HepG2 (cell line): Measurements from ENCODE around the gene GPHN. TPM values are rescaled to one million over a fixed set of nuclear protein-coding genes. Genes with fewer than 3 reads are reported as not detected.

ENCODE experiments used
- ATAC-seq: fragments of 200-7000 bp; cut with Tn5 transposase; 3 replicates; pipeline ENCODE4 v1.9.1; 2020; ENCODE audit warnings: mild to moderate bottlenecking, moderate library complexity
- BruUV-seq: library from RNA; stranded (reverse); fragments of 400-500 nt; replicated peaks from 2 replicates; lab custom pipeline; 2021; lab: Mats Ljungman, UMichigan
- CTCF ChIA-PET: fragments of 300-600 bp; formaldehyde crosslinking; extraction: SDS; loops from one replicate; lab custom pipeline; 2021; ENCODE audit warnings: low total read pairs, inconsistent platforms, low intra/inter-chr PET ratio; lab: Yijun Ruan, JAX
- POLR2A ChIA-PET: fragments of 350-600 bp; sonication (Branson Sonifier 250); formaldehyde crosslinking; loops from one replicate; lab custom pipeline; 2020; ENCODE audit warnings: antibody characterized with exemption, inconsistent platforms; lab: Yijun Ruan, JAX
- DNase-seq: peaks from one replicate; pipeline ENCODE4 v3.0.0-alpha.2; 2015; ENCODE audit warnings: low spot score
- FAIRE-seq: peaks from 3 replicates; lab custom pipeline; 2011; peaks lifted over from hg19 to GRCh38; lab: Jason Lieb, UNC
- H2AFZ ChIP-seq: one replicate; pipeline ENCODE4 v1.6.1; 2011; ENCODE audit warnings: low read length, inconsistent platforms
- H3K27ac ChIP-seq: fragments of 300-600 bp; 3 replicates; pipeline ENCODE4 v1.8.0; 2011; ENCODE audit warnings: mixed run types, mild to moderate bottlenecking, mixed read lengths, low read length, inconsistent platforms; ENCODE audit not compliant: insufficient read depth; ENCODE audit errors: extremely low read length
- H3K27me3 ChIP-seq, 2 experiments: fragments of 200-600 bp in 1 of 2; 2 replicates in 1 of 2; 3 replicates in 1 of 2; pipeline versions ENCODE4 v1.6.0 to v1.8.0; 2011; ENCODE audit warnings: low read length in 2 of 2, mild to moderate bottlenecking in 2 of 2, moderate library complexity in 2 of 2, inconsistent platforms in 1 of 2; ENCODE audit not compliant: insufficient read depth in 2 of 2, control insufficient read depth in 1 of 2
- H3K36me3 ChIP-seq, 2 experiments: fragments of 200-600 bp in 1 of 2; replicated peaks in 1 of 2; 2 replicates in 1 of 2; 3 replicates in 1 of 2; pipeline versions ENCODE4 v1.5.1 to v1.8.0; 2011; ENCODE audit warnings: low read length in 2 of 2, inconsistent platforms in 1 of 2; ENCODE audit not compliant: insufficient read depth in 2 of 2, control insufficient read depth in 1 of 2
- H3K4me1 ChIP-seq: 2 replicates; pipeline ENCODE4 v1.5.1; 2012; ENCODE audit warnings: low read length, inconsistent platforms; ENCODE audit not compliant: insufficient read depth
- H3K4me2 ChIP-seq: 2 replicates; pipeline ENCODE4 v1.6.0; 2011; ENCODE audit warnings: low read depth, low read length, inconsistent platforms
- H3K4me3 ChIP-seq, 3 experiments: fragments of 200-600 bp in 1 of 3; sonication (generic), shearing (Covaris generic) in 1 of 3; replicated peaks in 1 of 3; 2 replicates each; pipeline ENCODE4 v1.5.1; 2011 to 2016; ENCODE audit warnings: low read length in 3 of 3, inconsistent platforms in 2 of 3, low read depth in 2 of 3, mild to moderate bottlenecking in 2 of 3, control low read depth in 1 of 3, mixed read lengths in 1 of 3; ENCODE audit not compliant: insufficient read depth in 1 of 3
- H3K79me2 ChIP-seq: one replicate; pipeline ENCODE4 v1.6.1; 2011; ENCODE audit warnings: low read length, inconsistent platforms; ENCODE audit not compliant: insufficient read depth
- H3K9ac ChIP-seq: 2 replicates; pipeline ENCODE4 v1.6.0; 2011; ENCODE audit warnings: mild to moderate bottlenecking, low read depth, low read length, inconsistent platforms; ENCODE audit not compliant: insufficient read depth
- H3K9me3 ChIP-seq: 2 replicates; pipeline ENCODE4 v1.5.1; 2012; ENCODE audit warnings: mild to moderate bottlenecking, low read length
- H4K20me1 ChIP-seq: 2 replicates; pipeline ENCODE4 v1.6.0; 2011; ENCODE audit warnings: inconsistent platforms, mild to moderate bottlenecking, low read length, moderate library complexity; ENCODE audit not compliant: insufficient read depth
- AHR ChIP-seq: IDR thresholded peaks from 2 replicates; pipeline ENCODE4 v1.6.1; 2018; ENCODE audit warnings: missing genetic modification reagents, missing compliant biosample characterization
- GLMP ChIP-seq: sonication (generic); formaldehyde crosslinking; IDR thresholded peaks from 2 replicates; pipeline ENCODE4 v1.9.0; 2021; ENCODE audit warnings: missing genetic modification reagents, mild to moderate bottlenecking, borderline replicate concordance
- MBNL3 ChIP-seq: fragments of 250-450 bp; sonication (Bioruptor Pico); conservative IDR thresholded peaks from 2 replicates; pipeline ENCODE4 v1.8.0; 2022; ENCODE audit warnings: mild to moderate bottlenecking, inconsistent platforms
- MYNN ChIP-seq: sonication (generic); formaldehyde crosslinking; IDR thresholded peaks from 2 replicates; pipeline ENCODE4 v1.4.0; 2020; ENCODE audit warnings: mild to moderate bottlenecking, low read depth, missing genetic modification reagents
- NFIC ChIP-seq: IDR thresholded peaks from 2 replicates; pipeline ENCODE4 v1.6.1; 2012; ENCODE audit warnings: mild to moderate bottlenecking, low read length, inconsistent platforms
- TCF12 ChIP-seq, 2 experiments: fragments of 450-650 bp in 1 of 2; sonication (generic) in 1 of 2; formaldehyde crosslinking in 1 of 2; IDR thresholded peaks; 2 replicates each; pipeline versions ENCODE4 v1.6.1 to v1.8.0; 2017 to 2022; ENCODE audit warnings: antibody characterized with exemption in 1 of 2, mild to moderate bottlenecking in 1 of 2, missing genetic modification reagents in 1 of 2, moderate library complexity in 1 of 2
- TOE1 ChIP-seq: sonication (generic); formaldehyde crosslinking; IDR thresholded peaks from 2 replicates; pipeline ENCODE4 v1.4.0; 2020; ENCODE audit warnings: mild to moderate bottlenecking, missing genetic modification reagents
- ZNF136 ChIP-seq: sonication (generic); formaldehyde crosslinking; IDR thresholded peaks from 2 replicates; pipeline ENCODE4 v1.8.1; 2022; ENCODE audit warnings: low read depth, mild to moderate bottlenecking, moderate library complexity, missing genetic modification reagents
- ZNF143 ChIP-seq: sonication (generic); formaldehyde crosslinking; IDR thresholded peaks from 2 replicates; pipeline ENCODE4 v1.4.0; 2020; ENCODE audit warnings: missing genetic modification reagents
- WGBS: methylation state at CpG from one replicate; pipeline ENCODE4 v1.1.6; 2017; ENCODE audit warnings: low lambda C conversion rate; 5-methylcytosine and 5-hydroxymethylcytosine counted together
- in situ Hi-C: cut with HindIII; loops from 2 replicates; pipeline ENCODE4 v1.10.0; 2017; ENCODE audit warnings: low pct_unique_long_range_greater_than_20kb; ENCODE audit not compliant: extremely low pct_ligation_motif_present
- intact Hi-C: fragments of 100-400 bp; cut with micrococcal nuclease; formaldehyde crosslinking; loops from one replicate; pipeline ENCODE4 v1.10.0; 2022; ENCODE audit not compliant: unreplicated experiment
- polyA plus RNA-seq, 8 experiments: library from polyadenylated mRNA; depleted of rRNA in 3 of 8; stranded (reverse) in 7 of 8; unstranded in 1 of 8; fragments of >200 nt; fragmentation: Illumina TruSeq in 4 of 8; extraction: Trizol in 4 of 8; gene quantifications; 2 replicates each; pipeline versions ENCODE4 v1.2.1 to v1.2.3, GENCODE V29; 2011 to 2016; ENCODE audit warnings: low read depth in 4 of 8, missing spikeins in 1 of 8, mixed read lengths in 1 of 8; ENCODE audit not compliant: insufficient read depth in 1 of 8
- total RNA-seq, 5 experiments: library from RNA; depleted of rRNA; stranded (reverse); fragments of >200 nt; fragmentation: Illumina TruSeq; extraction: Trizol; gene quantifications; 2 replicates each; pipeline ENCODE4 v1.2.3, GENCODE V29; 2016; ENCODE audit warnings: low read depth in 1 of 5
- TF ChIP-seq, protein P1 (sequence below): IDR thresholded peaks from 2 replicates; pipeline ENCODE4 v1.4.0; 2020; ENCODE audit warnings: mild to moderate bottlenecking, missing genetic modification reagents
- TF ChIP-seq, protein P2 (sequence below): IDR thresholded peaks from 2 replicates; pipeline ENCODE4 v1.6.1; 2016; ENCODE audit warnings: missing compliant biosample characterization, missing genetic modification reagents, borderline replicate concordance
- TF ChIP-seq, protein P3 (sequence below): sonication (generic); formaldehyde crosslinking; IDR thresholded peaks from 2 replicates; pipeline ENCODE4 v1.9.0; 2022; ENCODE audit warnings: missing genetic modification reagents, mild to moderate bottlenecking, borderline replicate concordance
- TF ChIP-seq, protein P4 (sequence below): fragments of 450-650 bp; IDR thresholded peaks from 2 replicates; pipeline ENCODE4 v1.6.1; 2016

The GPHN gene
- total and polyA plus RNA-seq, 2 of the 13 experiments (the other 11 are each of a cell fraction or from before 2014, with no cell fraction given) = 12.7 to 19.2 TPM

DNA sequence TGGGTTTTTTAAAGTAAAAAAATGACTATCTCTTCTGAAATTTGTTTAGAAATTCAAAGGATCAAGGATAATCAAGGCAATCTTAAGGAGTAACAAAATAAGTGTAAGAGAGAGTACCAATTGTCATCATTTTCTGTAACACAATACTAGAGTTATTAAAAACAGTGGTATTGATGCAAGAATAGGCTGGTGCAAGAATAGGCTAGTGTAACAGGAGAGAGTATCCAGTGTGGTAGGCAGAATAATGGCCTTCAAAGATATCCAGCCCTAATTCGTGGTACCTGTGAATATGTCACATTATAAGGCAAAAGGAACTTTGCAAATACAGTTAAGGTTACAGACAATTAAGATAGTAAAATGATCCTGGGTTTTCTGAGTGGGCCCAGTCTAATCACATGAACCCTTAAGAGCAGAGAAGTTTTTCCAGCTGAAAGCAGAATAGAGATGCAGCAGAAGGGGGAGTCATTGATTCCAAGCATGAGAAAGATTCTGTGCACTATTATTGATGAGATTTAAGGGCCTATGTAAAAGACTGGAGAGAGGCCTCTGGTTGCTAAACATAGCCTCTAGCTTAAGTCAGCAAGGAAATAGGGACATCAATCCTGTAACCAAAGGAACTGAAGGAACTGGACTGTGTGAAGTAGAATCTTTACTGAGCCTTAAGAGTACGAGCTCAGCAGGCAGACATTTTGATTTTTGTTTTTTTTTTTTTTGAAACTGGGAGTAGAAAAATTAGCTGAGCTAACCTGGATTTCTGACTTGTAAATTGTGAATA, 134.1 kb downstream of the GPHN start:
- CTCF ChIA-PET = no interaction called here
- Histone ChIP-seq H2AFZ (no peak overlapping the region), H3K4me2 (no peak overlapping the region), H3K4me3 (no peak overlapping the region), H3K9ac (no peak overlapping the region), H3K9me3 (no peaks in the 10 kb centered on the region), H3K79me2 (peaks cover 5% of the 10 kb centered on the region), H3K27me3 (no peaks in the 10 kb centered on the region), H3K36me3 (no peaks in the 10 kb centered on the region), H3K4me1 (peaks cover 16% of the 10 kb centered on the region), H4K20me1 (no peaks in the 10 kb centered on the region), H3K27ac (no peak overlapping the region)
- BruUV-seq = no TSS peak
- intact Hi-C loops (no loop called here), in situ Hi-C loops (no loop called here)
- DNase-seq (no peak), ATAC-seq (no peak), FAIRE-seq (no peak)
- POLR2A ChIA-PET = no interaction called here
- 83% methylated on average over 2 of the region's 2 CpGs for WGBS
- no peak for TF ChIP-seq AHR (CRISPR knock-in tag)
- TF ChIP-seq, protein P1, sequence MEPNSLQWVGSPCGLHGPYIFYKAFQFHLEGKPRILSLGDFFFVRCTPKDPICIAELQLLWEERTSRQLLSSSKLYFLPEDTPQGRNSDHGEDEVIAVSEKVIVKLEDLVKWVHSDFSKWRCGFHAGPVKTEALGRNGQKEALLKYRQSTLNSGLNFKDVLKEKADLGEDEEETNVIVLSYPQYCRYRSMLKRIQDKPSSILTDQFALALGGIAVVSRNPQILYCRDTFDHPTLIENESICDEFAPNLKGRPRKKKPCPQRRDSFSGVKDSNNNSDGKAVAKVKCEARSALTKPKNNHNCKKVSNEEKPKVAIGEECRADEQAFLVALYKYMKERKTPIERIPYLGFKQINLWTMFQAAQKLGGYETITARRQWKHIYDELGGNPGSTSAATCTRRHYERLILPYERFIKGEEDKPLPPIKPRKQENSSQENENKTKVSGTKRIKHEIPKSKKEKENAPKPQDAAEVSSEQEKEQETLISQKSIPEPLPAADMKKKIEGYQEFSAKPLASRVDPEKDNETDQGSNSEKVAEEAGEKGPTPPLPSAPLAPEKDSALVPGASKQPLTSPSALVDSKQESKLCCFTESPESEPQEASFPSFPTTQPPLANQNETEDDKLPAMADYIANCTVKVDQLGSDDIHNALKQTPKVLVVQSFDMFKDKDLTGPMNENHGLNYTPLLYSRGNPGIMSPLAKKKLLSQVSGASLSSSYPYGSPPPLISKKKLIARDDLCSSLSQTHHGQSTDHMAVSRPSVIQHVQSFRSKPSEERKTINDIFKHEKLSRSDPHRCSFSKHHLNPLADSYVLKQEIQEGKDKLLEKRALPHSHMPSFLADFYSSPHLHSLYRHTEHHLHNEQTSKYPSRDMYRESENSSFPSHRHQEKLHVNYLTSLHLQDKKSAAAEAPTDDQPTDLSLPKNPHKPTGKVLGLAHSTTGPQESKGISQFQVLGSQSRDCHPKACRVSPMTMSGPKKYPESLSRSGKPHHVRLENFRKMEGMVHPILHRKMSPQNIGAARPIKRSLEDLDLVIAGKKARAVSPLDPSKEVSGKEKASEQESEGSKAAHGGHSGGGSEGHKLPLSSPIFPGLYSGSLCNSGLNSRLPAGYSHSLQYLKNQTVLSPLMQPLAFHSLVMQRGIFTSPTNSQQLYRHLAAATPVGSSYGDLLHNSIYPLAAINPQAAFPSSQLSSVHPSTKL (CRISPR knock-in tag) = no peak
- TF ChIP-seq MYNN (CRISPR knock-in tag) = no peak
- TF ChIP-seq MBNL3 = no peak
- TF ChIP-seq GLMP (CRISPR knock-in tag) = no peak
- no peak for TF ChIP-seq ZNF143 (CRISPR knock-in tag)
- TF ChIP-seq, protein P2, sequence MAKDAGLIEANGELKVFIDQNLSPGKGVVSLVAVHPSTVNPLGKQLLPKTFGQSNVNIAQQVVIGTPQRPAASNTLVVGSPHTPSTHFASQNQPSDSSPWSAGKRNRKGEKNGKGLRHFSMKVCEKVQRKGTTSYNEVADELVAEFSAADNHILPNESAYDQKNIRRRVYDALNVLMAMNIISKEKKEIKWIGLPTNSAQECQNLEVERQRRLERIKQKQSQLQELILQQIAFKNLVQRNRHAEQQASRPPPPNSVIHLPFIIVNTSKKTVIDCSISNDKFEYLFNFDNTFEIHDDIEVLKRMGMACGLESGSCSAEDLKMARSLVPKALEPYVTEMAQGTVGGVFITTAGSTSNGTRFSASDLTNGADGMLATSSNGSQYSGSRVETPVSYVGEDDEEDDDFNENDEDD = no peak
- no peak for TF ChIP-seq TCF12 (IDR thresholded peaks at IDR 0.05)
- no peak for TF ChIP-seq TCF12 (CRISPR knock-in tag; IDR thresholded peaks at IDR 0.05)
- TF ChIP-seq, protein P3, sequence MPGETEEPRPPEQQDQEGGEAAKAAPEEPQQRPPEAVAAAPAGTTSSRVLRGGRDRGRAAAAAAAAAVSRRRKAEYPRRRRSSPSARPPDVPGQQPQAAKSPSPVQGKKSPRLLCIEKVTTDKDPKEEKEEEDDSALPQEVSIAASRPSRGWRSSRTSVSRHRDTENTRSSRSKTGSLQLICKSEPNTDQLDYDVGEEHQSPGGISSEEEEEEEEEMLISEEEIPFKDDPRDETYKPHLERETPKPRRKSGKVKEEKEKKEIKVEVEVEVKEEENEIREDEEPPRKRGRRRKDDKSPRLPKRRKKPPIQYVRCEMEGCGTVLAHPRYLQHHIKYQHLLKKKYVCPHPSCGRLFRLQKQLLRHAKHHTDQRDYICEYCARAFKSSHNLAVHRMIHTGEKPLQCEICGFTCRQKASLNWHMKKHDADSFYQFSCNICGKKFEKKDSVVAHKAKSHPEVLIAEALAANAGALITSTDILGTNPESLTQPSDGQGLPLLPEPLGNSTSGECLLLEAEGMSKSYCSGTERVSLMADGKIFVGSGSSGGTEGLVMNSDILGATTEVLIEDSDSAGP (CRISPR knock-in tag) = no peak
- TF ChIP-seq, protein P4, sequence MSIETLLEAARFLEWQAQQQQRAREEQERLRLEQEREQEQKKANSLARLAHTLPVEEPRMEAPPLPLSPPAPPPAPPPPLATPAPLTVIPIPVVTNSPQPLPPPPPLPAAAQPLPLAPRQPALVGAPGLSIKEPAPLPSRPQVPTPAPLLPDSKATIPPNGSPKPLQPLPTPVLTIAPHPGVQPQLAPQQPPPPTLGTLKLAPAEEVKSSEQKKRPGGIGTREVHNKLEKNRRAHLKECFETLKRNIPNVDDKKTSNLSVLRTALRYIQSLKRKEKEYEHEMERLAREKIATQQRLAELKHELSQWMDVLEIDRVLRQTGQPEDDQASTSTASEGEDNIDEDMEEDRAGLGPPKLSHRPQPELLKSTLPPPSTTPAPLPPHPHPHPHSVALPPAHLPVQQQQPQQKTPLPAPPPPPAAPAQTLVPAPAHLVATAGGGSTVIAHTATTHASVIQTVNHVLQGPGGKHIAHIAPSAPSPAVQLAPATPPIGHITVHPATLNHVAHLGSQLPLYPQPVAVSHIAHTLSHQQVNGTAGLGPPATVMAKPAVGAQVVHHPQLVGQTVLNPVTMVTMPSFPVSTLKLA = no peak
- TF ChIP-seq ZNF136 (CRISPR knock-in tag) = no peak
- TF ChIP-seq NFIC = no peak
- TF ChIP-seq TOE1 (CRISPR knock-in tag) = no peak
